ENCODE results near the gene RDH8. TPM values are rescaled to one million over a fixed set of nuclear protein-coding genes. Genes with fewer than 3 reads are reported as not detected.
"Not testable (repeated sequence)": the region's sequence is repeated elsewhere in the genome, so short reads cannot be mapped to it uniquely, and the experiment has no call there.

The RDH8 gene
- polyA plus RNA-seq, 1 of the 3 experiments (the other 2 are of a cell fraction), result not detected

DNA sequence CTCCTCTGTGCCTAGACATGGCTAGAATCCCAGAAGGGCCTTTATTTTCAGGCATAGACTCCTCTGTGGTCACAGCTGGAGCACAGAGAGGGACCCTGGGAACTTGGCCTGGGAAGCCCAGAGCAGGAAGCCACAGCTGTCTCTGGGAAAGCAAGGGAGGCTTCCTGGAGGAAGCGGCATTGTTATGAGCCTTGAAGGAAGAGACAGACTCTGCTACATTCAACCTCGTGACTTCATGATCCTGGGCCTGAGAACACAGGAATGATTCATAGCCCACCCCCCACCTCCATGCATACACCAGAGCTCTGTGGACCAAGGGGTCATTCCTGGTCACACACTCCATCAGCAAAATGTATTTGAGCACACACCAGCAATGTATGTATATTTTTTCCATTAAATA is 8.6 kb downstream of the RDH8 start:
- no peak overlapping the region for H3K27ac ChIP-seq (ENCODE audit: low read depth in 2 of 2, low read length in 1 of 2)
- no peaks in the 10 kb centered on the region for H3F3A ChIP-seq (replicated peaks; ENCODE audit: insufficient read depth)
- H3K9ac ChIP-seq, result no peak overlapping the region
- no peaks in the 10 kb centered on the region for H3K9me2 ChIP-seq
- no peaks in the 10 kb centered on the region for H3K36me3 ChIP-seq (replicated peaks in 1 of 2; ENCODE audit: control insufficient read depth in 1 of 2, insufficient read depth in 2 of 2, low read length in 1 of 2)
- 67% methylated on average over 2 of the region's 2 CpGs for WGBS (ENCODE audit: low lambda C conversion rate)
- H3K4me1 ChIP-seq (ENCODE audit: control insufficient read depth in 1 of 2, insufficient read depth in 2 of 2, low read depth in 1 of 2, low read length in 1 of 2), result no peaks in the 10 kb centered on the region
- POLR2A ChIA-PET, result no interaction called here
- no peak for TF ChIP-seq FOXJ3 (CRISPR knock-in tag; IDR thresholded peaks at IDR 0.05)
- no peak for TF ChIP-seq NFIC (IDR thresholded peaks at IDR 0.05; ENCODE audit: borderline replicate concordance)
- TF ChIP-seq, protein P1, sequence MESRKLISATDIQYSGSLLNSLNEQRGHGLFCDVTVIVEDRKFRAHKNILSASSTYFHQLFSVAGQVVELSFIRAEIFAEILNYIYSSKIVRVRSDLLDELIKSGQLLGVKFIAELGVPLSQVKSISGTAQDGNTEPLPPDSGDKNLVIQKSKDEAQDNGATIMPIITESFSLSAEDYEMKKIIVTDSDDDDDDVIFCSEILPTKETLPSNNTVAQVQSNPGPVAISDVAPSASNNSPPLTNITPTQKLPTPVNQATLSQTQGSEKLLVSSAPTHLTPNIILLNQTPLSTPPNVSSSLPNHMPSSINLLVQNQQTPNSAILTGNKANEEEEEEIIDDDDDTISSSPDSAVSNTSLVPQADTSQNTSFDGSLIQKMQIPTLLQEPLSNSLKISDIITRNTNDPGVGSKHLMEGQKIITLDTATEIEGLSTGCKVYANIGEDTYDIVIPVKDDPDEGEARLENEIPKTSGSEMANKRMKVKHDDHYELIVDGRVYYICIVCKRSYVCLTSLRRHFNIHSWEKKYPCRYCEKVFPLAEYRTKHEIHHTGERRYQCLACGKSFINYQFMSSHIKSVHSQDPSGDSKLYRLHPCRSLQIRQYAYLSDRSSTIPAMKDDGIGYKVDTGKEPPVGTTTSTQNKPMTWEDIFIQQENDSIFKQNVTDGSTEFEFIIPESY (IDR thresholded peaks at IDR 0.05; ENCODE audit: borderline replicate concordance, low read depth), result no peak
- no peak for TF ChIP-seq EP300 (IDR thresholded peaks at IDR 0.05; ENCODE audit: borderline replicate concordance in 1 of 2, low read depth in 1 of 2, low read length in 1 of 2)
- TF ChIP-seq YY1 (IDR thresholded peaks at IDR 0.05; ENCODE audit: low read depth), result no peak
- TF ChIP-seq RXRA (IDR thresholded peaks at IDR 0.05; ENCODE audit: borderline replicate concordance, low read depth), result no peak
- no peak for TF ChIP-seq MXI1 (IDR thresholded peaks at IDR 0.05; ENCODE audit: low read depth, low read length)
- no peak overlapping the region for H3K4me3 ChIP-seq (ENCODE audit: low read depth in 2 of 2, low read length in 1 of 2)
- peaks cover 29% of the 10 kb centered on the region for H3K27me3 ChIP-seq (ENCODE audit: insufficient read depth)
- CTCF ChIA-PET, result interaction anchor here (2.5 to 4.0 kb wide), 2 partner anchors 21 to 89 kb away, joined by 9 to 21 read pairs; no protein-coding TSS in a partner anchor
- H3K79me2 ChIP-seq (ENCODE audit: insufficient read depth), result no peaks in the 10 kb centered on the region
- no peaks in the 10 kb centered on the region for H4K20me1 ChIP-seq (ENCODE audit: insufficient read depth)
- DNase-seq, result no peak
- no peaks in the 10 kb centered on the region for H3K9me3 ChIP-seq
- H3K4me2 ChIP-seq, result no peak overlapping the region
- no peak overlapping the region for H2AFZ ChIP-seq (ENCODE audit: low read depth)

DNA sequence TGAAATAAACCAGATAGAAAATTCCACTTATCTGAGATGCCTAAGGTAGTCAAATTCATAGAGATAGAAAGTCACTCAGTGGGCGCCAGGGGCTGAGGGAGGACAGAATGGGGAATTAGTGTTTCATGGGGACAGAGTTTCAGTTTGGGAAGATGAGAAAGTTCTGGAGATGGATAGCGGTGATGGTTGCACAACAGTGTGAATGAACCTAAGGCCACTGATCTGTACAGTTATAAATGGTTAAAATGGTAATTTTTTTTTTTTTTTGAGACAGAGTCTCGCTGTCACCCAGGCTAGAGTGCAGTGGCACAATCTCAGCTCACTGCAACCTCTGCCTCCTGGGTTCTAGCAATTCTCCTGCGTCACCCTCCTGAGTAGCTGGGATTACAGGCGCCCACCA is 9.8 kb downstream of the RDH8 start:
- H3K4me2 ChIP-seq; H3K27ac ChIP-seq (ENCODE audit: low read depth in 2 of 2, low read length in 1 of 2); H3K79me2 ChIP-seq (ENCODE audit: insufficient read depth); DNase-seq; H4K20me1 ChIP-seq (ENCODE audit: insufficient read depth); H3K9ac ChIP-seq; H3K4me3 ChIP-seq (ENCODE audit: low read depth in 2 of 2, low read length in 1 of 2); H3K4me1 ChIP-seq (ENCODE audit: control insufficient read depth in 1 of 2, insufficient read depth in 2 of 2, low read depth in 1 of 2, low read length in 1 of 2); H2AFZ ChIP-seq (ENCODE audit: low read depth); H3K9me3 ChIP-seq; H3K9me2 ChIP-seq; H3F3A ChIP-seq (replicated peaks; ENCODE audit: insufficient read depth); H3K36me3 ChIP-seq (replicated peaks in 1 of 2; ENCODE audit: control insufficient read depth in 1 of 2, insufficient read depth in 2 of 2, low read length in 1 of 2); POLR2A ChIA-PET: not testable (repeated sequence)
- H3K27me3 ChIP-seq (ENCODE audit: insufficient read depth), result peaks cover 29% of the 10 kb centered on the region
- WGBS (ENCODE audit: low lambda C conversion rate), result 43% methylated on average over 5 of the region's 5 CpGs
- CTCF ChIA-PET, result interaction anchor here (1.1 to 4.0 kb wide), 3 partner anchors 22 to 90 kb away, joined by 4 to 21 read pairs (median 4); no protein-coding TSS in a partner anchor

GRCh38 chr19:10026744-10027143 is 13.5 kb downstream of the RDH8 start:
- H3K27ac ChIP-seq (ENCODE audit: low read depth in 2 of 2, low read length in 1 of 2), result no peak overlapping the region
- no peaks in the 10 kb centered on the region for H3K9me3 ChIP-seq
- H3K79me2 ChIP-seq (ENCODE audit: insufficient read depth), result no peaks in the 10 kb centered on the region
- no peak overlapping the region for H3K4me2 ChIP-seq
- CTCF ChIA-PET, result interaction anchor here (0.8 to 7.2 kb wide), 26 partner anchors 8 to 232 kb away, joined by 3 to 142 read pairs (median 10); partner anchors contain the start of genes COL5A3 and OLFM2
- no peaks in the 10 kb centered on the region for H4K20me1 ChIP-seq (ENCODE audit: insufficient read depth)
- no peak for DNase-seq
- H3K36me3 ChIP-seq (replicated peaks in 1 of 2; ENCODE audit: control insufficient read depth in 1 of 2, insufficient read depth in 2 of 2, low read length in 1 of 2), result no peaks in the 10 kb centered on the region
- H3F3A ChIP-seq (replicated peaks; ENCODE audit: insufficient read depth), result no peaks in the 10 kb centered on the region
- no peak overlapping the region for H3K4me3 ChIP-seq (ENCODE audit: low read depth in 2 of 2, low read length in 1 of 2)
- no peaks in the 10 kb centered on the region for H3K9me2 ChIP-seq
- 88% methylated on average over 3 of the region's 3 CpGs for WGBS (ENCODE audit: low lambda C conversion rate)
- peaks cover 0 to 4% of the 10 kb centered on the region in 2 experiments; a peak in 1 of 4 replicates for H3K4me1 ChIP-seq (ENCODE audit: control insufficient read depth in 1 of 2, insufficient read depth in 2 of 2, low read depth in 1 of 2, low read length in 1 of 2)
- H2AFZ ChIP-seq (ENCODE audit: low read depth), result no peak overlapping the region
- peaks cover 58% of the 10 kb centered on the region for H3K27me3 ChIP-seq (ENCODE audit: insufficient read depth)
- TF ChIP-seq POLR2AphosphoS5 (IDR thresholded peaks at IDR 0.05; ENCODE audit: low read depth, low read length) (no peak), TAF1 (IDR thresholded peaks at IDR 0.05; ENCODE audit: borderline replicate concordance, low read depth, low read length) (no peak), PBX3 (IDR thresholded peaks at IDR 0.05) (no peak), GATA2 (CRISPR knock-in tag; IDR thresholded peaks at IDR 0.05) (no peak), RFX5 (IDR thresholded peaks at IDR 0.05; ENCODE audit: low read length) (no peak), TEAD4 (IDR thresholded peaks at IDR 0.05; ENCODE audit: borderline replicate concordance, insufficient read depth) (no peak), MEF2A (IDR thresholded peaks at IDR 0.05; ENCODE audit: borderline replicate concordance, low read depth) (no peak), MXI1 (IDR thresholded peaks at IDR 0.05; ENCODE audit: low read depth, low read length) (no peak), USF2 (IDR thresholded peaks at IDR 0.05; ENCODE audit: borderline replicate concordance, low read depth, low read length) (no peak)
- TF ChIP-seq, protein P1 (IDR thresholded peaks at IDR 0.05; ENCODE audit: borderline replicate concordance, low read depth), result no peak
- no peak overlapping the region for H3K9ac ChIP-seq
- POLR2A ChIA-PET, result no interaction called here

Measured in SK-N-SH (cell line).